ENCODE results near the gene BTBD9.
"Not testable (repeated sequence)": the region's sequence is repeated elsewhere in the genome, so short reads cannot be mapped to it uniquely, and the experiment has no call there.

Gene BTBD9

DNA sequence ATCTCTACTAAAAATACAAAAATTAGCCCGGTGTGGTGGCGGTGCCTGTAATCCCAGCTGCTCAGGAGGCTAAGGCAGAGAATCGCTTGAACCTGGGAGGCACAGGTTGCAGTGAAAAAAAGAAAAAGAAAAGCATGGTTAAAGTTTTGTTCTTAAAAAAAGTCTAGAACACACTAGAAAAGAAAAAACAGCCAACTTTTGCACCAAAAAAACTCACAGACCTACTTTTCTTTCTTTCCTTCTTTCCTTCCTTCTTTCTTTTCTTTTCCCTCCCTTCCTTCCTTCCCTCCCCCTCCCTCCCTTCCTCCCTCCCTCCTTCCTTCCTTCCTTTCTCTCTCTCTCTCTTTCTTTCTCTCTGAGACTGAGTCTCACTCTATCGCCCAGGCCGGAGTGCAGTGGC lies 204.4 kb downstream of the BTBD9 start:
- no peak for DNase-seq (ENCODE audit: insufficient read length)
- TF ChIP-seq TAF1 (IDR thresholded peaks at IDR 0.05; ENCODE audit: borderline replicate concordance, low read depth, low read length): no peak
- no peak for TF ChIP-seq POLR2AphosphoS5 (IDR thresholded peaks at IDR 0.05; ENCODE audit: low read depth, low read length)
- no peak for TF ChIP-seq POLR2A (IDR thresholded peaks at IDR 0.05; ENCODE audit: low read depth, low read length)
- FAIRE-seq: no peak

DNA sequence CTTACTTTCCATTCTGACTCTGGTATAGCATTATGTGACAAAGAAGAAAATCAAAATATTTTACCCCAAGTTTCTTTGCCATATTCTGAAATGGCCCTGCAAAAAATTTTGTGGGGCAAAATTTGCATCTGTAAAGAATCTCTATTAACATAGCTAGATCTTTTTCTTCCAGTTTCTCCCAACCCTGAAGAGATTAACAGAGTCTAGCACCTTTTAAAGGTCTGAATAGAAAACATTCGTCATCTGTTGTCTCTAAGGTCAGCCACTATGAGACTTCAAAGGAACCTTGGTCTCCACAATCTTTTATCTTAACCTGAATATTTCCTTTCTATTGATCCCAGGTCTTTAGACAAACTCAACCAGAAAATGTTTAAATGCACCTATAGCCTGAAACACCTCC lies 205.7 kb downstream of the BTBD9 start:
- no peak for FAIRE-seq
- TF ChIP-seq POLR2AphosphoS5 (IDR thresholded peaks at IDR 0.05; ENCODE audit: low read depth, low read length): no peak
- no peak for TF ChIP-seq POLR2A (IDR thresholded peaks at IDR 0.05; ENCODE audit: low read depth, low read length)
- no peak for TF ChIP-seq TAF1 (IDR thresholded peaks at IDR 0.05; ENCODE audit: borderline replicate concordance, low read depth, low read length)
- DNase-seq (ENCODE audit: insufficient read length): no peak

DNA sequence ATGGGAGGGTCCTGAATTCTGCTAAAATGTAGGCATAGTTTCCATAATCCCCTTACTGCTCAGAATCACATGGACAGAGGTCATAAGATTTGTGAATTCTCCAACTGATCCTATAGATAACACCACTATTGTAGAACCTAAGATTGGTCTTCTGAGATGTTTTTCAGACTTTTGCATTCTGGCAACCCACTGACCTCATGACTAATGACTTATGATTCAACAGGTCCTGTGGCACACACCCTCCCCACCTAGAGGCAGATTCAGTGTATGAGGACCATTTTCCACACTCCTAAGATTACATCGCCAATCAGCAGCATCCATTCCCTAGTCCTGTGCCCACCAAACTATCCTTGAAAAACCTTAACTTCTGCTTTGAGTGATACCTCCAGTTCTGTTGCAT lies 207.2 kb downstream of the BTBD9 start:
- DNase-seq (ENCODE audit: insufficient read length) (no peak), FAIRE-seq (no peak)
- no peak for TF ChIP-seq POLR2A (IDR thresholded peaks at IDR 0.05; ENCODE audit: low read depth, low read length)

DNA sequence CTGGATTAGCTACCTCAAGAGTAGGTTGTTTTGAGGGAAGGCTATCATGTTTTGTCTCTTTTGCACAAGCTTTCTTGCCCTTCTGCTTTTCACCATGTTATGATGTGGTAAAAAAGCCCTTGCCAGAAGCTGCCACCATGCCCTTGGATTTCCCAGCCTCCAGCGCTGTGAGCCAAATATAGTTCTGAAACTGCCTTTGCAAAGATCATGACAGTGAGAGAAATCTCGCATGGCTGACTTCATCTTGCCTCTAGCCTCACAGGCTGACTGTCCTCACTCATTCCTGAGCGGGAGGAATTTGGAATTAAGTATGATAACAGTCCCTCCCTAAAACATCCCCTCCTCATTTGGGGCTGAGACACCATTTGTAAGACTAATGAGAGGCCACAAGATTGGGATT lies 207.7 kb downstream of the BTBD9 start:
- TF ChIP-seq TAF1 (IDR thresholded peaks at IDR 0.05; ENCODE audit: borderline replicate concordance, low read depth, low read length): no peak
- no peak for TF ChIP-seq POLR2A (IDR thresholded peaks at IDR 0.05; ENCODE audit: low read depth, low read length)
- TF ChIP-seq POLR2AphosphoS5 (IDR thresholded peaks at IDR 0.05; ENCODE audit: low read depth, low read length): no peak
- DNase-seq (ENCODE audit: insufficient read length) (no peak), FAIRE-seq (peak; percentile 9)

DNA sequence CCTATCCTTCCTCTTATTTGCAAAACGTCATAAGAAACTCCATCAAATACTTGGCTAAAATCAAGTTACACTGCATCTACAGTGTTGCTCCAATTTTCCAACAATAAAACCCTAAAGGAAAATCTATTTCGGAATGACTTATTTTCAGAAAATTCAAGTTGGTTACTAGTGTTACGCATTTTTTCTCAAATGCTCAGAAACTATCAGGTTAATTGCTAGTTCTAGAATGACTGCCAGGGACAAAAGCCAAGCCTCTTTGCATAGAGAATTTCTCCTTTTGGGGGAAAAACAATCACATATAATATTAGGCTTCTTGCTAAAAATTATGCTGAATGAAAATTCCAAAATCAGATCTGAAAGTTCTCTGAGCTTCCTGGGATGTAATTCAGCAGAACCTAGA lies 210.2 kb downstream of the BTBD9 start:
- no peak for TF ChIP-seq TAF1 (IDR thresholded peaks at IDR 0.05; ENCODE audit: borderline replicate concordance, low read depth, low read length)
- TF ChIP-seq POLR2AphosphoS5 (IDR thresholded peaks at IDR 0.05; ENCODE audit: low read depth, low read length): no peak
- no peak for TF ChIP-seq POLR2A (IDR thresholded peaks at IDR 0.05; ENCODE audit: low read depth, low read length)
- DNase-seq (ENCODE audit: insufficient read length) (no peak), FAIRE-seq (no peak)

DNA sequence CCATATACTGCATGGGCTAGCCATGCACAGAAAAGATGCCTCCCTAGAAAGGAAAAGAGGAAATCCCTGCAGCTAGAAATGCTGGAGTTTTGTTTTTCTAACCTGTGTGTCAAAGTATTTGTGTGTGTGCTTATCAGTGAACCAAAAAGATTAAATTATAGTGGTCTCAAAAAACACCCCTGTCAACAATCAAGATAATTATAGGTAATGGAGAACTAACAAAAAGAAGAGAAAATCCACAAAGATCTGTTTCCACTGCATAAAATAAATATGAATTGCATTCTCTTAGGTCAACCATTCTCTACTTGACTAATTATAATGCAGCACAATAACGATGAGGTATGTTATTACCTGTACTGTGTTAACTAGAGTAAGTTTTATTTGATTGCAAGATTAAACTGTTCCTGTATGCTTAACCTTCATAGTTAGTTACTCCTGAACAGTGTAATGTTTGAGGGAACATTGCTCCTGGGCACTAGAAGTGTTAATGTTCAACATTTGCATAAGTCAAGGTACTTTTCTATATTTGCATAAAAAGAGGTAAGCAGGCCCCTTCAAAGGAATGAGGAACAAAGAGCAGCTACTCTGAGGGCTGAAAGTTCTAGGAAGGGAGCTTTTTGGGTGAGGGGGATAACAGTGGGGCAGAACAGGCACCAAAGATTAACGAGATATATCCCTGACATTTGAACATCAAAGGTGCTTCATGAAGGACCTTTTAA lies 212.1 kb downstream of the BTBD9 start:
- TF ChIP-seq POLR2AphosphoS5 (IDR thresholded peaks at IDR 0.05; ENCODE audit: low read depth, low read length) (no peak), TAF1 (IDR thresholded peaks at IDR 0.05; ENCODE audit: borderline replicate concordance, low read depth, low read length) (no peak), POLR2A (IDR thresholded peaks at IDR 0.05; ENCODE audit: low read depth, low read length) (no peak)
- DNase-seq (ENCODE audit: insufficient read length) (peak; percentile 20), FAIRE-seq (peak; percentile 77)

DNA sequence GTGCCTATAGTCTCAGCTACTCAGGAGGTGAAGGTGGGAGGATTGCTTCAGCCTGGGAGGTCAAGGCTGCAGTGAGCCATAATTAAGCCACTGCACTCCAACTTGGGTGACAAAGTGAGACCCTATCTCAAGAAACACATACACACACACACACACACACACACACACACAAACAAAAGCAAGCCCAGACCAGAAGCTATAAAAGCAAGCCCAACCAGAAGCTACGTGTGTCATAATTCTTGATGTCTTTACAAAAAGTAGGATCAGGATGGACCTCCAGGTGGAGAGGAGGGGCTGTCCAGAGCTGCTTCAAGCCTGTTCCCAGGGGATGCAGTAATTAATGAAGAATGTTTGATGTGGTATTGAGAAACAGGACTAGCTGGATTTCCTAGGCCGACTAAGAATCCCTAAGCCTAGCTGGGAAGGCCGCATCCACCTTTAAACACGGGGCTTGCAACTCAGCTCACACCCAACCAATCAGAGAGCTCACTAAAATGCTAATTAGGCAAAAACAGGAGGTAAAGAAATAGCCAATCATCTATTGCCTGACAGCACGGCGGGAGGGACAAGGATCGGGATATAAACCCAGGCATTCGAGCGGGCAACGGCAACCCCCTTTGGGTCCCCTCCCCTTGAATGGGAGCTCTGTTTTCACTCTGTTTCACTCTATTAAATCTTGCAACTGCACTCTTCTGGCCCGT lies 213.8 kb downstream of the BTBD9 start:
- not testable (repeated sequence) for DNase-seq (ENCODE audit: insufficient read length); FAIRE-seq

DNA sequence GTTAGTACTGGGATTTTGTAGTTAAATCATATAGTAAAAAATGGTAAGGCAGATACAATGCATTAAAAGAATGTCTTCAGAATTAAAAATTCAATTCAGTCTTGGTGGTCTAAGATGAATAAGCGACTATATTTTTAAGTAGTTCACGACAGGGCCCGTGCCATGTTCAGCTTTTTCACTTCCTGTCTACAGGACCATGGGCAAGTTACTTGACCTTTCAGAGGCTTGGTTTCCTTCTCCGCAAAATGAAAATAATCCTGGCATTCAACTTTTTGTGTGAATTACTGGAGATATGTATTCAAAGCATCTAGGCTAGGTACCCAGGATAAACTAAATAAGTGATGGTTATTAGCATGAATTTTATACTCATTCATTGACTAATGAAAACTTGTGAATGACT lies 216.0 kb downstream of the BTBD9 start:
- DNase-seq (ENCODE audit: insufficient read length) (no peak), FAIRE-seq (no peak)
- TF ChIP-seq POLR2AphosphoS5 (IDR thresholded peaks at IDR 0.05; ENCODE audit: low read depth, low read length) (no peak), POLR2A (IDR thresholded peaks at IDR 0.05; ENCODE audit: low read depth, low read length) (no peak), TAF1 (IDR thresholded peaks at IDR 0.05; ENCODE audit: borderline replicate concordance, low read depth, low read length) (no peak)

DNA sequence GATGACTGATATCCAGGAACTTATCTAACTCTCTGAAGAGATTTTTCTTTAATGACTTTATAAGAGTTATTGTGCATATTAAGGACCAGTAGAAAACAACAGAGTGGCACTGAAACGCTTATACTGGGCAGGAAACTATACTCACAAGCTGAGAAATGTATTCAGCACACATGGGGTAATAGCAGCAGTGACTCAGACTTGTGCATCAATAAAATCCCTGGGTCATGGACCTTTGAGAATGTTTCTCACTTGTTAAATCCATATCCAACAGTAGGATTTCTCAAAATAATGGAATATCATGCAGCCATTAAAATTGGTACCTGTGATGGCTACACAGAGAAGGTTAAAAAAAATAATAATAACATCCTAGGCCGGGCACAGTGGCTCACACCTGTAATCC lies 219.5 kb downstream of the BTBD9 start:
- no peak for DNase-seq (ENCODE audit: insufficient read length)
- FAIRE-seq: no peak
- no peak for TF ChIP-seq POLR2AphosphoS5 (IDR thresholded peaks at IDR 0.05; ENCODE audit: low read depth, low read length)
- no peak for TF ChIP-seq POLR2A (IDR thresholded peaks at IDR 0.05; ENCODE audit: low read depth, low read length)

DNA sequence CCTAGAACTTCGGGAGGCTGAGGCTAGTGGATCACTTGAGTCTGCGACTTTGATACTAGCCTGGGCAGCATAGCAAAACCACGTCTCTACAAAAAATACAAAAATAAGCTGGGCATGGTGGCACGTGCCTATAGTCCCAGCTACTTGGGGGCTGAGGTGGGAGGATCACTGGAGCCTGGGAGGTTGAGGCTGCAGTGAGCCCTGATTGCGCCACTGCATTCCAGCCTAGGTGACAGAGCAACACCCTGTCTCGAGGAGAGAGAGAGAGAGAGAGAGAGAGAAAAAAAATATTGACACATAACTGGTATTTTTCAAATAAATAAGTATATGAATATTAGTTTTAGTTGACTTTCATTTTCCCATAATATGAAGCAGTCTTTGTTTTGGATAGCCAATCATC lies 222.2 kb downstream of the BTBD9 start:
- no peak for DNase-seq (ENCODE audit: insufficient read length)
- no peak for FAIRE-seq
- TF ChIP-seq POLR2A (IDR thresholded peaks at IDR 0.05; ENCODE audit: low read depth, low read length) (no peak), POLR2AphosphoS5 (IDR thresholded peaks at IDR 0.05; ENCODE audit: low read depth, low read length) (no peak), TAF1 (IDR thresholded peaks at IDR 0.05; ENCODE audit: borderline replicate concordance, low read depth, low read length) (no peak)

DNA sequence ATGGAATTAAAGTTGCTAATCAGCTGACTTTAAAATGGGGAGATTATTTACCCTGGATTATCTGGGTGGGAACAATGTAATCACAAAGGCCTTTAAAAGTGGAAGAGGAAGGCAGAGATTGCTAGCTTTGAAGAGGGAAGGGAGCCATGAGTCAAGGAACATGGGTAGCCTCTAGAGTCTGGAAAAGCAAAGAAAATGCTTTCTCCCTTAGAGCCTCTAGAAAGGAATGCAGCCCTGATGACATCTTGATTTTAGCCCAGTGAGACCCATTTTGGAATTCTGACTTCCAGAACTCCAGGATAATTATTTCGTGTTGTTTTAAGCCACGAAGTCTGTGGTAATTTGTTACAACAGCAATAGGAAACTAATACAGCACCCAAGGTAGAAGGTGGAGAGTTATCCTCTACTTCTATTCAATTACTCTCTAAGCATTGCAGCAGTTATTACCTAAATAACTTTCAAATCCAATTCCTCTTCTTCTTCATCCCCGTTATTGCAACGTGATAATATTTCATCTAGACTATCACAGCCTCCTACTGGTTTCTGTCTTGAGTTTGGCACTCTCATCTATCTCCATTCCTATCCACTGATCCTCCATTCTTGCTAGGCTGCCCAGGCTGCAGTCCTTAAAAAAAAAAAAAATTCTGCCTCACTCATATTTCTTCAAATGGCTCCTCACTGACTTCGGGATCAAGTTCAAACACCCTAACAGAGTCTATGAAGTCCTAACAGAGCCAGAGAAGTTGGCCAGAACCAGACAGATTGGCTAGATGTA lies 224.3 kb downstream of the BTBD9 start:
- TF ChIP-seq POLR2A (IDR thresholded peaks at IDR 0.05; ENCODE audit: low read depth, low read length): no peak
- no peak for TF ChIP-seq POLR2AphosphoS5 (IDR thresholded peaks at IDR 0.05; ENCODE audit: low read depth, low read length)
- no peak for TF ChIP-seq TAF1 (IDR thresholded peaks at IDR 0.05; ENCODE audit: borderline replicate concordance, low read depth, low read length)
- no peak for FAIRE-seq

More for the DNA sequence above, 224.3 kb downstream of the BTBD9 start:
- no peak for DNase-seq (ENCODE audit: insufficient read length)
